Uterus (tissue), 4 donors: ENCODE results near the gene VAMP5. TPM values are rescaled to one million over a fixed set of nuclear protein-coding genes. Genes with fewer than 3 reads are reported as not detected.

Source experiments
- DNase-seq, 2 donors: peaks; one replicate each; pipeline ENCODE4 v3.0.0-alpha.2; 2019 to 2020
- H3K27ac ChIP-seq, 2 donors: fragments of 200-600 bp; sonication (generic); 1 replicate in 1 of 2; 2 replicates in 1 of 2; pipeline ENCODE4 v1.5.1; 2016 to 2018
- H3K27me3 ChIP-seq, 2 donors: fragments of 200-600 bp; sonication (generic); one replicate each; pipeline ENCODE4 v1.5.1; 2018 to 2019; ENCODE audit warnings: control low read depth in 1 of 2
- H3K36me3 ChIP-seq, 2 donors: fragments of 200-600 bp; sonication (generic); one replicate each; pipeline ENCODE4 v1.5.1; 2019; ENCODE audit warnings: control low read depth in 1 of 2
- H3K4me1 ChIP-seq, 2 donors: fragments of 200-600 bp; sonication (generic); one replicate each; pipeline ENCODE4 v1.5.1; 2018 to 2019; ENCODE audit warnings: control low read depth in 1 of 2
- H3K4me3 ChIP-seq, 2 donors: fragments of 200-600 bp; sonication (generic); 1 replicate in 1 of 2; 2 replicates in 1 of 2; pipeline ENCODE4 v1.5.1; 2018 to 2019; ENCODE audit warnings: mild to moderate bottlenecking in 1 of 2
- H3K9me3 ChIP-seq, 2 donors: fragments of 200-600 bp; sonication (generic); one replicate each; pipeline ENCODE4 v1.5.1; 2019; ENCODE audit warnings: control low read depth in 1 of 2
- POLR2A ChIP-seq, 2 donors: fragments of 450-650 bp; IDR thresholded peaks; one replicate each; pipeline ENCODE4 v1.6.1; 2016; ENCODE audit warnings: antibody characterized with exemption in 2 of 2, mild to moderate bottlenecking in 1 of 2, moderate library complexity in 1 of 2
- intact Hi-C: fragments of 100-400 bp; cut with DNase I; formaldehyde crosslinking; loops from one replicate; pipeline ENCODE4 v1.15.1; 2023; ENCODE audit warnings: low total_unique reads
- total RNA-seq, 4 donors: library from RNA; depleted of rRNA in 3 of 4; stranded (reverse); fragments of >200 nt in 3 of 4; gene quantifications; one replicate each; pipeline versions ENCODE4 v1.1.0 to v1.2.4, GENCODE V29; 2014 to 2023
- TF ChIP-seq, protein P1 (sequence below), 4 experiments: fragments of 200-600 bp in 2 of 4; fragments of 450-650 bp in 2 of 4; sonication (generic) in 2 of 4; IDR thresholded peaks; one replicate each; pipeline ENCODE4 v1.5.1; 2016 to 2019; ENCODE audit warnings: antibody characterized with exemption in 4 of 4, mild to moderate bottlenecking in 2 of 4, moderate library complexity in 1 of 4
- donor health status: DM: yes; HTN: yes; CAD: no.

The VAMP5 gene, protein sequence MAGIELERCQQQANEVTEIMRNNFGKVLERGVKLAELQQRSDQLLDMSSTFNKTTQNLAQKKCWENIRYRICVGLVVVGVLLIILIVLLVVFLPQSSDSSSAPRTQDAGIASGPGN
- 100 to 1,000 TPM in 2 of 4 donors, 10 to 100 TPM in 2; 25.6 to 197 (median 99.5) TPM for total RNA-seq

GRCh38 chr2:85584354-85584856 lies at the start of gene VAMP5:
Gene VAMP5, plus strand, starts transcription at chr2:85584431. Its CDS starts 60 bp downstream, at chr2:85584491.
- Histone ChIP-seq H3K27ac (peak within 1 kb of the TSS; percentile 90 to 92), H3K4me3 (peak within 1 kb of the TSS; percentile 59 to 63), H3K27me3 (no peaks in the 10 kb centered on the region), H3K9me3 (no peaks in the 10 kb centered on the region), H3K36me3 (no peaks in the 10 kb centered on the region), H3K4me1 (no peaks in the 10 kb centered on the region)
- peak in 1 of 2 donors; percentile 56 for DNase-seq
- TF ChIP-seq POLR2A (IDR thresholded peaks at IDR 0.05) = peak; percentile 30 to 65
- TF ChIP-seq, protein P1, sequence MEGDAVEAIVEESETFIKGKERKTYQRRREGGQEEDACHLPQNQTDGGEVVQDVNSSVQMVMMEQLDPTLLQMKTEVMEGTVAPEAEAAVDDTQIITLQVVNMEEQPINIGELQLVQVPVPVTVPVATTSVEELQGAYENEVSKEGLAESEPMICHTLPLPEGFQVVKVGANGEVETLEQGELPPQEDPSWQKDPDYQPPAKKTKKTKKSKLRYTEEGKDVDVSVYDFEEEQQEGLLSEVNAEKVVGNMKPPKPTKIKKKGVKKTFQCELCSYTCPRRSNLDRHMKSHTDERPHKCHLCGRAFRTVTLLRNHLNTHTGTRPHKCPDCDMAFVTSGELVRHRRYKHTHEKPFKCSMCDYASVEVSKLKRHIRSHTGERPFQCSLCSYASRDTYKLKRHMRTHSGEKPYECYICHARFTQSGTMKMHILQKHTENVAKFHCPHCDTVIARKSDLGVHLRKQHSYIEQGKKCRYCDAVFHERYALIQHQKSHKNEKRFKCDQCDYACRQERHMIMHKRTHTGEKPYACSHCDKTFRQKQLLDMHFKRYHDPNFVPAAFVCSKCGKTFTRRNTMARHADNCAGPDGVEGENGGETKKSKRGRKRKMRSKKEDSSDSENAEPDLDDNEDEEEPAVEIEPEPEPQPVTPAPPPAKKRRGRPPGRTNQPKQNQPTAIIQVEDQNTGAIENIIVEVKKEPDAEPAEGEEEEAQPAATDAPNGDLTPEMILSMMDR (IDR thresholded peaks at IDR 0.05) = peak in 1 of 4 experiments; percentile 15
- intact Hi-C loops = no loop called here

- H3K4me1 ChIP-seq = peaks cover 0 to 11% of the 10 kb centered on the region in 2 donors
- no peak overlapping the region for H3K4me3 ChIP-seq
- H3K27me3 ChIP-seq = no peaks in the 10 kb centered on the region
- intact Hi-C loops = no loop called here
- H3K27ac ChIP-seq = peak overlapping the region; percentile 7 to 100
- H3K36me3 ChIP-seq = no peaks in the 10 kb centered on the region
- no peak for TF ChIP-seq POLR2A (IDR thresholded peaks at IDR 0.05)
- TF ChIP-seq, protein P1 (IDR thresholded peaks at IDR 0.05) = no peak
- H3K9me3 ChIP-seq = no peaks in the 10 kb centered on the region
- no peak for DNase-seq
Measured at GRCh38 chr2:85534881-85535280, 49.4 kb upstream of the VAMP5 start.

GRCh38 chr2:85536479-85536878 lies 47.8 kb upstream of the VAMP5 start:
- DNase-seq = peak in 1 of 2 donors; percentile 45
- intact Hi-C loops = no loop called here
- Histone ChIP-seq H3K4me3 (no peak overlapping the region), H3K27ac (peak overlapping the region; percentile 97 to 100), H3K9me3 (no peaks in the 10 kb centered on the region), H3K27me3 (no peaks in the 10 kb centered on the region), H3K36me3 (no peaks in the 10 kb centered on the region), H3K4me1 (peaks cover 0 to 11% of the 10 kb centered on the region in 2 donors)
- TF ChIP-seq POLR2A (IDR thresholded peaks at IDR 0.05) = no peak
- TF ChIP-seq, protein P1 (IDR thresholded peaks at IDR 0.05) = no peak

- peak in 1 of 2 donors; percentile 19 for TF ChIP-seq POLR2A (IDR thresholded peaks at IDR 0.05)
- TF ChIP-seq, protein P1 (IDR thresholded peaks at IDR 0.05) = peak in 2 of 4 experiments; percentile 25 to 26
- H3K27me3 ChIP-seq = no peaks in the 10 kb centered on the region
- intact Hi-C loops = no loop called here
- no peaks in the 10 kb centered on the region for H3K36me3 ChIP-seq
- DNase-seq = peak; percentile 60 to 65
- peak overlapping the region; percentile 97 to 100 for H3K27ac ChIP-seq
- peak overlapping the region; percentile 68 to 78 for H3K4me3 ChIP-seq
- peaks cover 0 to 11% of the 10 kb centered on the region in 2 donors for H3K4me1 ChIP-seq
- no peaks in the 10 kb centered on the region for H3K9me3 ChIP-seq
Measured at GRCh38 chr2:85537600-85538506, 46.4 kb upstream of the VAMP5 start.
